GM21390 (cell line): Measurements from ENCODE around the gene GFPT2.

Source experiments
- ATAC-seq: cut with Tn5 transposase; IDR thresholded peaks from one replicate; pipeline ENCODE4 v1.9.1; 2021; ENCODE audit not compliant: unreplicated experiment

GFPT2 gene

GRCh38 chr5:180334751-180335613 lies 18.2 kb downstream of the GFPT2 start:
- ATAC-seq = no peak

DNA sequence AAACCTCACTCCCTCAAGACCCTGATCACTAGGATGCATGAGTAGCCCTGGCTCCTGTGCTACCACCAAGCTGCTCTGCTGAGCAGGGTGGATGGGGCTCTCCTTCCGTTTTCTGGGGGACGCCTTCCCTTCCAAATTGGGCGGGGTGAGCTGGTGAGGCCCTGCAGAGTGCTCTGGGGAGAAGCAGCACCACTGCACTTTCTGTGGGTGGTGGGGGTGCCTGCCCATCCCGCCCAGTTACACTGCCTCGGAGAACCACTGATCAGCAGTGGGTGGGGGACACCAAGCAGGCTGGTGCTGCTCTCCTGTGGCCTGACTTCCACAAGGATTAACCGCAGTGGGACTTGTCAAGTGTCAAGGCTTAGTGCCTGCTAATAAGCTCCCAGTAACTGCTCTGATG lies 19.0 kb downstream of the GFPT2 start:
- no peak for ATAC-seq

GRCh38 chr5:180333661-180334060 lies 19.5 kb downstream of the GFPT2 start:
- ATAC-seq = no peak

GRCh38 chr5:180332861-180333260 lies 20.3 kb downstream of the GFPT2 start:
- ATAC-seq = no peak

GRCh38 chr5:180332051-180332517 lies 21.1 kb downstream of the GFPT2 start:
- no peak for ATAC-seq

DNA sequence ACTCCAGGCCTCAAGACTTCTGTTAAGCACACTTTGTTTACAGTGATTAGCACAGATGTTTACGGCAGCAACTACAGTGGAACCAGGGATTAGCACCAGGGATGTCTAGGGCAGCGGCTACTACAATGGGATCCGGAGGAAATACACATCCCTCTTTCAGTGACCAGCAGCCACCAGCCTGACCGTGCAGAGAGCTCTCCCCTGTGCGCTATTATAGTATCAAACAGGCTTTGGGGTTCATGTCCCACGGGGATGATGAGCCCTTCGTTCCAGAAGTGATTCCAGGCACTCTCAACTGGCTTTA lies 21.5 kb downstream of the GFPT2 start:
- ATAC-seq = no peak

GRCh38 chr5:180330810-180331646 lies 22.1 kb downstream of the GFPT2 start:
- ATAC-seq = no peak

DNA sequence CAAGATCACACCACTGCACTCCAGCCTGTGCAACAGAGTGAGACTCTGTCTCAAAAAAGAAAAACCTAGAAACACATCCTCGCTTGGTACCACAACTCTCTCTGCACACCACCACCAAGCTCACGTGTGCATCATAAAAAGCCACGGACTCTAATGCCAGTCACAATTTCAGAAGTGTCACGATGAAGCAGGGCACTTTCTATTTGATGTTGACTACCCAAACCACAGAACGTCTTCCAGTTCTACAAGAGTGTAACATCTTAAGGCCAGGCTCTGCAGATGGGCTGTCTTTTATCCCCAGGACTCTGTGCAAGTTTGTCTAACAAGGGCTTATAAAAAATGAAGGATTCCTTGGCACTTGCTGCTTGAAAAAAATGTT lies 22.9 kb downstream of the GFPT2 start:
- no peak for ATAC-seq

GRCh38 chr5:180329606-180330269 lies 23.4 kb downstream of the GFPT2 start:
- no peak for ATAC-seq

DNA sequence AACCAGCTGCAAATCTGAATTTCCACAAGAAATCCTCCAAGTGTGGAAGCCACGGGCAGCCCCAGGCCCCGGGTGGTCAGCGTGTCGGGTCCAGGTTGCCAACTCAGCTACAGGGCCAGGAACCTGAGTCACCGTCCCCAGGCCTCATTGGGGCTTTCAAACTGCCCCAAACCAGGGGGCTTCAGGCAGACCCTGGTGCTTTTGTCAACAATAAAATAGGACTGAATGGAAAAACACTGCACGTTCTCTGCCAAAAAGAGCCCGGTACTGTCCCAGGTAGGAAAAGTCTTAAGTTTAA lies 24.0 kb downstream of the GFPT2 start:
- no peak for ATAC-seq

DNA sequence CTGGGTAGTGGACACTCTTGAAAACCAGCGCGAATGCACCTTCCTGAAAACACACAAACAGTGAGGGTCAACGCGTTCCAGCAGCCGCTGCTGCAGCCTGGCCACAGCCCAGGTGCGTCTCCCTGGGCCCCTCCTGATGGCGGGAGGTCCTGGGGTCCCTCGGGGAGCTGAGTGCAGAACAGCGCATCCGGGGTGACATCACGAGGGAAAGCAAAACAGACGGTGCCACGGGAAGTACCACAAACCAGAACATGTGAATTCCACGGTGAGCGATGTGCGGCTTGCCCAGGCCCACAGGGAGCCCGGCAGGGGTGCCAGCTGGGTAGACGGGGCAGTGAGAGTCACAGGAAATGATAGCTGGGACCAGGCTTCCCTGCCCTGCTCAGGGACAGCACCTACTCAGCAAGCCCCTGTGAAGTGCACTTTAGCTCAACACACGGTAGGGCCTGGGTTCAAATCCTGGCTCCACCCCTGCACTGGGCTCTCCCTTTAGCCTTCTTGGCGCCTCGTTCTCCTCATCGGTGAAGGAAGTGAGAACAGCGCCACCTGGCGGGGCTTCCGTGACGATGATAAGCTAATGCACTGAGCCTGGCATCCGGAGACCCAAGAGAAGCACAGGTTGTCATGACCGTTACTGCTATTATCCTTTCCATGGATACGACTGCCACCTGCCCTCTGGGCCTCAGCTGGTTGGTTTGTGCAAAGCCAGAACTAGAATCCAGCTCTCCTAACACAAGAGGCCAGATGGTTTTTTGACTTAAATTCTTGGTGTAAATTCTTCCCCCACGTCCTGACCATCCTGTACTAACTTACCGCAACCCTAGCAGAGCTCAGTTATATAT lies 24.6 kb downstream of the GFPT2 start:
- peak; percentile 96 for ATAC-seq

DNA sequence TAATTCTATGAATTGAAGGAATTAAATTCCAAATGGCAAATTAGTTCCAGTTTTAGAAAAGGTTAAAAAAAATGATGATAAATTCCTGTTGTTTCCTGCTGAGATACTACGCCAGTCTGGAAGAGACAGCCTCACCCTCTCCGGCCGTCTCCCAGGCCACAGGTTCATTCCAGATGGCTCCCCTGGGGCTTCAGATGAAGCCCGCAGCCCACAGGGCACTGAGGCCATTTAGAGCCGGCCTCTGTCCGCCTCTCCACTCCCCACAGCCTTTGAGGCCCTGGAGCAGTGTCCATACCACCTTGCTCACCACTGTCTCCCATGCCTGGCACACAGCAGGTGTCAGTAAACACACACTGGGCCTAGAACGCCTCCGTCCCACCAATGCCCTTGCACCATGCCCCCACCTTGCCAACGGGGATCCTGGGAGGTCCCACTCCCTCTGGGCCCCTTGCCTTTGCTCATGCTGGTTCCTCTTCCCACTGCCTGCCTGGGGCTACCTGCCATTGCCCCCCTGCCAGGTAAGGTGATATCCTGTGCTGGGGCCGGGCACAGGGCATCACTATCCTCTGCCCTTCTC lies 26.1 kb downstream of the GFPT2 start:
- no peak for ATAC-seq

GRCh38 chr5:180324601-180324950 lies 28.6 kb downstream of the GFPT2 start:
- no peak for ATAC-seq

DNA sequence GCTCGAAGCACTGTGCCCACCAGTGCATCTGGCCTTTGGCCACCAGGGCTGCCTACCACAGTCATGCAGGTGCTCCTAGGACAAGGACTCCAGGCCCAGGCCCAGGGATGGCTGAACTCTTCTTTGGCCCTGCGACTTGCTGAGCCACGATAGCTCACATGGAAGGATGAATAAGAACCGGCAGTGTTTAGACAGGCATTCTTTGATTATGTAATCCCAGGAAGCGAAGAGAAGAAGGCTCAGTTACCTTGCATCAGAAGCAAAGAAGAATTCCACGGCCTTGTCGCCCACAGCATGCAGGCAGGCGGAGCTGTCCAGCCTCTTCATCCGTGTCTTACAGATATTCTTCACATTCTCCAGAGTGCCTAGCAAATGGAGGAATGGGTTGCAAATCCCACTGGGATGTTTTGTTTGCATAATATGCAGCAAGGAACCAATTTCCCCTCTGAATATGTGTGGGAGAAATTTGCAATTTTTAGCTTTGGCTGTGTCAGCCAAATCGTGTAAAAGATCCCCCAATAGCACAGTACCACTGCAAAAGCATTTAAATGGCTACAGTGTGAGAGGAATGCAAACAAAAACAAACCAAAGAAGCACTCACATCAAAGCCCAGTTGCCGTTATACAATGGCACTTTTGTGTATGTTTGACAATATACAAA lies 29.1 kb downstream of the GFPT2 start:
- ATAC-seq = no peak

DNA sequence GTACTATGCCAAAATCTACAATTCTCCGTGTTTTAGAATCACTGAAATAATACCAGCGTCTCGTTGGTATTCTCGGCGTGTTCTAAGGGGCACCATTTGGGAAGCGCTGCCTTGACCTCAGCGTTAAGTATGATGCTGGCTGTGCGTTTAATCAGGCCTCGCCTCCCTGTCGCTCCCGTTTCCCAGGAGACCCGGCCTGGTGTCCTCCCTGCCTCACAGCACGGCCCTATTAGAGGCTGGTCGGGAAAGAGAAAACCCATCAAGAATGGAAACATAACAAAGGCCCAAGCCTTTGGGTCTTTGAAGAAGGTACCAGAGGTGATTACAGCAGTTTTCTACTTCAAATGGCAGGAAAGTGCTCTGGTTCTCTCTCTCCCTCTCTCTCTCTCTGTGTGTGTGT lies 30.0 kb downstream of the GFPT2 start:
- ATAC-seq = no peak

GRCh38 chr5:180318456-180319089 lies 34.6 kb downstream of the GFPT2 start:
- no peak for ATAC-seq

GRCh38 chr5:180316586-180316985 lies 36.5 kb downstream of the GFPT2 start:
- ATAC-seq = no peak

GRCh38 chr5:180315762-180316212 lies 37.3 kb downstream of the GFPT2 start:
- no peak for ATAC-seq

- ATAC-seq = no peak
Observed at GRCh38 chr5:180313677-180314505, 39.2 kb downstream of the GFPT2 start.
